Smooth muscle cell (in vitro differentiated cells): ENCODE results near the gene CLTCL1. TPM values are rescaled to one million over a fixed set of nuclear protein-coding genes. Genes with fewer than 3 reads are reported as not detected.

Experiments
- DNase-seq: peaks from one replicate; lab custom pipeline; 2025; ENCODE audit not compliant: unreplicated experiment; lab: John Stamatoyannopoulos, UW
- H2AFZ ChIP-seq: fragments of 200-600 bp; sonication (generic); 2 replicates; pipeline ENCODE4 v1.6.0; 2016; ENCODE audit warnings: antibody characterized with exemption, low read depth, mild to moderate bottlenecking
- H3F3A ChIP-seq: fragments of 200-600 bp; sonication (generic); 2 replicates; pipeline ENCODE4 v1.6.0; 2017; ENCODE audit warnings: antibody characterized with exemption, low read depth
- H3K27ac ChIP-seq: fragments of 200-600 bp; sonication (generic); 2 replicates; pipeline ENCODE4 v1.5.1; 2016; ENCODE audit warnings: low read depth, mild to moderate bottlenecking
- H3K27me3 ChIP-seq: fragments of 200-600 bp; sonication (generic); 2 replicates; pipeline ENCODE4 v1.6.1; 2016; ENCODE audit warnings: low read depth, mild to moderate bottlenecking
- H3K36me3 ChIP-seq: fragments of 200-600 bp; sonication (generic); 2 replicates; pipeline ENCODE4 v1.5.1; 2016; ENCODE audit warnings: low read depth
- H3K4me1 ChIP-seq: fragments of 200-600 bp; sonication (generic); 2 replicates; pipeline ENCODE4 v1.5.1; 2016; ENCODE audit warnings: low read depth
- H3K4me2 ChIP-seq: fragments of 200-600 bp; sonication (generic); 2 replicates; pipeline ENCODE4 v1.6.0; 2016; ENCODE audit warnings: mild to moderate bottlenecking
- H3K4me3 ChIP-seq: fragments of 200-600 bp; sonication (generic); 2 replicates; pipeline ENCODE4 v1.5.1; 2016; ENCODE audit warnings: mild to moderate bottlenecking
- H3K79me2 ChIP-seq: fragments of 200-600 bp; sonication (generic); 2 replicates; pipeline ENCODE4 v1.6.0; 2016; ENCODE audit warnings: low read depth, mild to moderate bottlenecking
- H3K9ac ChIP-seq: fragments of 200-600 bp; sonication (generic); 2 replicates; pipeline ENCODE4 v1.6.0; 2016; ENCODE audit warnings: low read depth
- H3K9me3 ChIP-seq: fragments of 200-600 bp; sonication (generic); replicated peaks from 2 replicates; pipeline ENCODE4 v1.5.1; 2016; ENCODE audit warnings: low read depth
- H4K20me1 ChIP-seq: fragments of 200-600 bp; sonication (generic); 2 replicates; pipeline ENCODE4 v1.6.0; 2016; ENCODE audit warnings: low read depth
- CTCF ChIP-seq: fragments of 200-600 bp; sonication (generic); IDR thresholded peaks from 2 replicates; pipeline ENCODE4 v1.5.1; 2017; ENCODE audit warnings: borderline replicate concordance, mild to moderate bottlenecking, antibody characterized with exemption; ENCODE audit not compliant: insufficient read depth, poor library complexity, severe bottlenecking
- WGBS: methylation state at CpG from one replicate; pipeline ENCODE4 v1.1.7; 2016; ENCODE audit warnings: low lambda C conversion rate; 5-methylcytosine and 5-hydroxymethylcytosine counted together
- polyA plus RNA-seq: library from polyadenylated mRNA; unstranded; fragments of >200 nt; fragmentation: Nextera tagmentation; extraction: Ambion mirVana; gene quantifications from 2 replicates; pipeline ENCODE4 v1.2.1, GENCODE V29; 2016
- total RNA-seq: library from RNA; depleted of rRNA; stranded (reverse); fragments of >200 nt; gene quantifications from 2 replicates; pipeline ENCODE4 v1.2.3, GENCODE V29; 2014

CLTCL1 gene
- total and polyA plus RNA-seq, 2 experiments from 2014 or later = 4.7 to 9.0 TPM

GRCh38 chr22:19208287-19208847 is 83.2 kb downstream of the CLTCL1 start:
- H3K4me3 ChIP-seq = no peak overlapping the region
- no peak overlapping the region for H3K4me2 ChIP-seq
- no peaks in the 10 kb centered on the region for H4K20me1 ChIP-seq
- H3F3A ChIP-seq = no peaks in the 10 kb centered on the region
- H3K27ac ChIP-seq = no peak overlapping the region
- H3K27me3 ChIP-seq = no peaks in the 10 kb centered on the region
- 59% methylated on average over 4 of the region's 4 CpGs for WGBS
- no peak overlapping the region for H3K9ac ChIP-seq
- H3K79me2 ChIP-seq = no peaks in the 10 kb centered on the region
- no peak for DNase-seq
- H2AFZ ChIP-seq = no peak overlapping the region
- H3K9me3 ChIP-seq = no peaks in the 10 kb centered on the region
- no peak for TF ChIP-seq CTCF
- H3K36me3 ChIP-seq = no peaks in the 10 kb centered on the region
- H3K4me1 ChIP-seq = no peaks in the 10 kb centered on the region

DNA sequence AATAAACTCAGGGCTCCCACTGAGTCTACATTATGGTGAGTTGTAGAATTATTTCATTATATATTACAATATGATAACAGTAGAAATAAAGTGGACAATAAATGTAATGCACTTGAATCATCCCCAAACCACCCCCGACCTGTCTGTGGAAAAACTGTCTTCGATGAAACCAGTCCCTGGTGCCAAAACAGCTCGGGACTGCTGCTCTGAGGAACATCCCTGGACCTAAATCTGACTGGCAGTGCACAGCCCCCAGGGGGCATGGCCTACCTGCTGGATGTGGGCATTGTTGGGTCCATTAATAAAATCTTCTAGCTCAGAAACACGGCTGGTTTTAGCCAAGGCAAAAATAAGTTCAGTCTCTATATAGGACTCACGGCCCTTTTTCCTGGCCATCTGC is 83.6 kb downstream of the CLTCL1 start:
- Histone ChIP-seq H3F3A (no peaks in the 10 kb centered on the region), H3K9me3 (no peaks in the 10 kb centered on the region)
- 77% methylated on average over 5 of the region's 5 CpGs for WGBS

DNA sequence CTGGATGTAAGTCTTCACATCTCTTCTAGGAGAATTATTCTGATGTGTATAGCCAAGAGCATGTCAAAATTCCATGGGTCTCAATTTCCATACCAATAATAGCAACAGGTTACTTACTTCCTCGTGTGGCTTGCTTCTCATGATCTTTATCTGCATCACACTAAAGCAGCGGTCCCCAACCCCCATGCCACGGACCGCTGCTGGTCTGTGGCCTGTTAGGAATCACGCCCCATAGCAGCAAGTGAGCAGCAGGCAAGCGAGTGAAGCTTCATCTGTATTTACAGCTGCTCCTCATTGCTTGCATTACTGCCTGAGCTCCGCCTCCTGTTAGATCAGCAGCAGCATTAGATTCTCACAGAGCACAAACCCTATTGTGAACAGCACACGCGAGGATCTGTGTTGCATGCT is 84.1 kb downstream of the CLTCL1 start:
- Histone ChIP-seq H3K9me3 (no peaks in the 10 kb centered on the region), H4K20me1 (no peaks in the 10 kb centered on the region), H3K27me3 (no peaks in the 10 kb centered on the region), H3K27ac (no peak overlapping the region), H3K4me3 (no peak overlapping the region), H3K79me2 (no peaks in the 10 kb centered on the region), H3K4me1 (no peaks in the 10 kb centered on the region), H3K36me3 (no peaks in the 10 kb centered on the region), H3F3A (no peaks in the 10 kb centered on the region), H2AFZ (no peak overlapping the region), H3K4me2 (no peak overlapping the region), H3K9ac (no peak overlapping the region)
- DNase-seq = no peak
- 74% methylated on average over 9 of the region's 9 CpGs for WGBS
- no peak for TF ChIP-seq CTCF

More for the DNA sequence above, 83.6 kb downstream of the CLTCL1 start:
- no peak for DNase-seq
- no peak overlapping the region for H2AFZ ChIP-seq
- no peak for TF ChIP-seq CTCF
- no peak overlapping the region for H3K9ac ChIP-seq
- no peaks in the 10 kb centered on the region for H3K4me1 ChIP-seq
- no peaks in the 10 kb centered on the region for H3K27me3 ChIP-seq
- H3K36me3 ChIP-seq = no peaks in the 10 kb centered on the region
- no peaks in the 10 kb centered on the region for H3K79me2 ChIP-seq
- H3K4me3 ChIP-seq = no peak overlapping the region
- no peak overlapping the region for H3K27ac ChIP-seq
- H4K20me1 ChIP-seq = no peaks in the 10 kb centered on the region
- H3K4me2 ChIP-seq = no peak overlapping the region

GRCh38 chr22:19206287-19206686 is 85.2 kb downstream of the CLTCL1 start:
- no peak overlapping the region for H3K9ac ChIP-seq
- H3K79me2 ChIP-seq = no peaks in the 10 kb centered on the region
- no peaks in the 10 kb centered on the region for H3K27me3 ChIP-seq
- H3K4me3 ChIP-seq = no peak overlapping the region
- no peaks in the 10 kb centered on the region for H3K36me3 ChIP-seq
- DNase-seq = no peak
- H4K20me1 ChIP-seq = no peaks in the 10 kb centered on the region
- WGBS = 94% methylated on average over 6 of the region's 6 CpGs
- H3F3A ChIP-seq = no peaks in the 10 kb centered on the region
- no peak for TF ChIP-seq CTCF
- no peak overlapping the region for H3K4me2 ChIP-seq
- H3K27ac ChIP-seq = no peak overlapping the region
- no peaks in the 10 kb centered on the region for H3K9me3 ChIP-seq
- no peaks in the 10 kb centered on the region for H3K4me1 ChIP-seq
- no peak overlapping the region for H2AFZ ChIP-seq
